Tibial artery (tissue), 4 donors: Measurements from ENCODE around the gene TPCN1.

Experiments
- DNase-seq, 2 donors: peaks; one replicate each; pipeline ENCODE4 v3.0.0-alpha.2; 2019
- H3K27ac ChIP-seq, 2 donors: fragments of 200-600 bp; sonication (generic) in 1 of 2; 1 replicate in 1 of 2; 2 replicates in 1 of 2; pipeline ENCODE4 v1.5.1; 2018 to 2019; ENCODE audit warnings: mild to moderate bottlenecking in 1 of 2
- H3K27me3 ChIP-seq, 2 donors: fragments of 200-600 bp; sonication (generic) in 1 of 2; one replicate each; pipeline versions ENCODE4 v1.5.1 to v1.6.0; 2016 to 2019
- H3K36me3 ChIP-seq, 3 donors: fragments of 200-600 bp; sonication (generic) in 2 of 3; one replicate each; pipeline ENCODE4 v1.5.1; 2016 to 2019; ENCODE audit warnings: mild to moderate bottlenecking in 2 of 3
- H3K4me1 ChIP-seq, 4 donors: fragments of 200-600 bp; sonication (generic) in 2 of 4; 1 replicate in 3 of 4; 2 replicates in 1 of 4; pipeline ENCODE4 v1.5.1; 2016 to 2019
- H3K4me3 ChIP-seq, 2 donors: fragments of 200-600 bp; sonication (generic) in 1 of 2; 1 replicate in 1 of 2; 2 replicates in 1 of 2; pipeline ENCODE4 v1.5.1; 2018 to 2019; ENCODE audit warnings: mild to moderate bottlenecking in 2 of 2
- H3K9me3 ChIP-seq, 3 donors: fragments of 200-600 bp; sonication (generic) in 1 of 3; one replicate each; pipeline ENCODE4 v1.5.1; 2016 to 2019
- CTCF ChIP-seq, 2 experiments: fragments of 200-600 bp in 1 of 2; fragments of 450-650 bp in 1 of 2; IDR thresholded peaks; one replicate each; pipeline ENCODE4 v1.5.1; 2017 to 2019; ENCODE audit warnings: antibody characterized with exemption in 2 of 2, mild to moderate bottlenecking in 1 of 2, moderate library complexity in 1 of 2
- intact Hi-C: fragments of 100-400 bp; cut with DNase I; formaldehyde crosslinking; loops from one replicate; pipeline ENCODE4 v1.15.0; 2023; ENCODE audit warnings: low total_unique reads

Gene TPCN1

GRCh38 chr12:113346353-113346752 is 125.1 kb downstream of the TPCN1 start:
- Histone ChIP-seq H3K9me3 (no peaks in the 10 kb centered on the region), H3K4me3 (no peak overlapping the region), H3K4me1 (no peaks in the 10 kb centered on the region), H3K36me3 (no peaks in the 10 kb centered on the region), H3K27me3 (peaks cover 0 to 7% of the 10 kb centered on the region in 2 donors), H3K27ac (no peak overlapping the region)
- intact Hi-C loops, result no loop called here
- TF ChIP-seq CTCF (IDR thresholded peaks at IDR 0.05), result no peak
- no peak for DNase-seq

GRCh38 chr12:113347107-113347506 is 125.8 kb downstream of the TPCN1 start:
- no peak for TF ChIP-seq CTCF (IDR thresholded peaks at IDR 0.05)
- no peak overlapping the region for H3K27ac ChIP-seq
- intact Hi-C loops, result no loop called here
- H3K36me3 ChIP-seq, result no peaks in the 10 kb centered on the region
- no peak overlapping the region for H3K4me3 ChIP-seq
- no peaks in the 10 kb centered on the region for H3K9me3 ChIP-seq
- no peak for DNase-seq
- no peaks in the 10 kb centered on the region for H3K4me1 ChIP-seq
- H3K27me3 ChIP-seq, result peaks cover 0 to 7% of the 10 kb centered on the region in 2 donors

GRCh38 chr12:113347892-113348291 is 126.6 kb downstream of the TPCN1 start:
- no peaks in the 10 kb centered on the region for H3K36me3 ChIP-seq
- peaks cover 0 to 7% of the 10 kb centered on the region in 2 donors for H3K27me3 ChIP-seq
- no peak for DNase-seq
- no peaks in the 10 kb centered on the region for H3K4me1 ChIP-seq
- no peak overlapping the region for H3K4me3 ChIP-seq
- intact Hi-C loops, result no loop called here
- no peak for TF ChIP-seq CTCF (IDR thresholded peaks at IDR 0.05)
- H3K27ac ChIP-seq, result no peak overlapping the region
- no peaks in the 10 kb centered on the region for H3K9me3 ChIP-seq
